Measurements from ENCODE around the gene SLX4IP.

DNA sequence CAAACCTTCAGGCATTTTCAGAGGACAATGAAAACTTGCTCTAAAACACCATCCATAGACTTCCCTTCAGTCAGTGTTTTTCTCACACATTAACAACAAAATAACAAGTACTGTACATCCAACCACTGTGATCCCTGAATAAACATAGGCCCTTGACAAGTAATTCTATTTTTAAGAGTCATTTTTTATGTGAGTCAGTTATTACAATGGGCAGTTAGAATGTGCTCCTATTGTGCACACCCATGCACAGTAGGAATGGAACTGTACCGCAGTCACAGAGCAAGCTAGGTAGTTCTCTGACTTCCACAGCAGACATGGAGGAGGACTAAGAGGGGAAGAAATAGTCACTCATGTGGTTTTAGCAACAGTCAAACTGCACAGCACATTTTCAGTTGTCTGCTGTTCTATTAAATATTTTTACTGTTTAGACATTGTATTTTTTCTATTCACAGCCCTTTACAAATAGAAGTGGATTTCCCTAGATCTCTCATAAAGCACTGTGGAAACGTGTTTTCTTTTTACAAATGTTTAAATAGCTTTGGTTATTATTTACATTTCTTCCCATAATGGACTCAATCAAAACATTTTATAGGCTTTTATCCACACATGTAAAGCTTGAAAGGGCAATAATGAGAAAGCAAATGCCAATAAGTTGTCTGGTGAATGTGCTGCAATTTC lies 138.3 kb downstream of the SLX4IP start:
- TF ChIP-seq, protein P1, sequence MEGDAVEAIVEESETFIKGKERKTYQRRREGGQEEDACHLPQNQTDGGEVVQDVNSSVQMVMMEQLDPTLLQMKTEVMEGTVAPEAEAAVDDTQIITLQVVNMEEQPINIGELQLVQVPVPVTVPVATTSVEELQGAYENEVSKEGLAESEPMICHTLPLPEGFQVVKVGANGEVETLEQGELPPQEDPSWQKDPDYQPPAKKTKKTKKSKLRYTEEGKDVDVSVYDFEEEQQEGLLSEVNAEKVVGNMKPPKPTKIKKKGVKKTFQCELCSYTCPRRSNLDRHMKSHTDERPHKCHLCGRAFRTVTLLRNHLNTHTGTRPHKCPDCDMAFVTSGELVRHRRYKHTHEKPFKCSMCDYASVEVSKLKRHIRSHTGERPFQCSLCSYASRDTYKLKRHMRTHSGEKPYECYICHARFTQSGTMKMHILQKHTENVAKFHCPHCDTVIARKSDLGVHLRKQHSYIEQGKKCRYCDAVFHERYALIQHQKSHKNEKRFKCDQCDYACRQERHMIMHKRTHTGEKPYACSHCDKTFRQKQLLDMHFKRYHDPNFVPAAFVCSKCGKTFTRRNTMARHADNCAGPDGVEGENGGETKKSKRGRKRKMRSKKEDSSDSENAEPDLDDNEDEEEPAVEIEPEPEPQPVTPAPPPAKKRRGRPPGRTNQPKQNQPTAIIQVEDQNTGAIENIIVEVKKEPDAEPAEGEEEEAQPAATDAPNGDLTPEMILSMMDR (IDR thresholded peaks at IDR 0.05; ENCODE audit: insufficient read depth, low read depth, low read length) = no peak
- TF ChIP-seq EZH2 (IDR thresholded peaks at IDR 0.05; ENCODE audit: insufficient read depth, low read length) = no peak

Data from astrocyte (in vitro differentiated cells and primary cell).